H1 (cell line): ENCODE data around the gene GRAMD4. TPM values are rescaled to one million over a fixed set of nuclear protein-coding genes. Genes with fewer than 3 reads are reported as not detected.

Experiments
- CTCF ChIA-PET: fragments of 300-600 bp; sonication (Branson Sonifier 250); formaldehyde crosslinking; loops from one replicate; lab custom pipeline; 2021; ENCODE audit not compliant: partially characterized antibody; lab: Charles Lee
- POLR2A ChIA-PET: fragments of 300-600 bp; sonication (Branson Sonifier 250); formaldehyde crosslinking; loops from one replicate; lab custom pipeline; 2021; ENCODE audit warnings: inconsistent platforms; ENCODE audit not compliant: partially characterized antibody; lab: Charles Lee
- DNase-seq, 2 experiments: peaks; one replicate each; pipeline versions ENCODE4 v3.0.0 to v3.0.0-alpha.2; 2010 to 2022; ENCODE audit warnings: low spot score in 2 of 2, low read depth in 1 of 2, mixed read lengths in 1 of 2
- FAIRE-seq: peaks from 2 replicates; lab custom pipeline; 2011; peaks lifted over from hg19 to GRCh38; lab: Jason Lieb, UNC
- H2AFZ ChIP-seq: 2 replicates; pipeline ENCODE4 v1.8.1; 2012; ENCODE audit warnings: low read length, inconsistent platforms
- H2AK5ac ChIP-seq: 2 replicates; pipeline ENCODE4 v1.6.1; 2013; ENCODE audit warnings: low read depth, low read length
- H2BK120ac ChIP-seq: replicated peaks from 2 replicates; pipeline ENCODE3; 2013; ENCODE audit warnings: low read depth, low read length, inconsistent platforms
- H2BK12ac ChIP-seq: 2 replicates; pipeline ENCODE4 v1.6.1; 2013; ENCODE audit warnings: low read depth, low read length
- H2BK15ac ChIP-seq: 2 replicates; pipeline ENCODE4 v1.6.1; 2013; ENCODE audit warnings: low read length
- H2BK20ac ChIP-seq: 2 replicates; pipeline ENCODE4 v1.6.1; 2013; ENCODE audit warnings: low read length
- H2BK5ac ChIP-seq: 2 replicates; pipeline ENCODE4 v1.6.1; 2013; ENCODE audit warnings: low read depth, low read length
- H3K14ac ChIP-seq: 2 replicates; pipeline ENCODE4 v1.6.1; 2013; ENCODE audit warnings: inconsistent platforms; ENCODE audit not compliant: insufficient read length
- H3K18ac ChIP-seq: 2 replicates; pipeline ENCODE4 v1.6.1; 2013; ENCODE audit warnings: low read length; ENCODE audit errors: extremely low read depth
- H3K23ac ChIP-seq: 2 replicates; pipeline ENCODE4 v1.6.1; 2013; ENCODE audit warnings: inconsistent platforms; ENCODE audit not compliant: insufficient read length
- H3K23me2 ChIP-seq: 2 replicates; pipeline ENCODE4 v1.6.1; 2013; ENCODE audit warnings: low read depth, low read length
- H3K27ac ChIP-seq: 2 replicates; pipeline ENCODE4 v1.6.1; 2011; ENCODE audit warnings: low read depth, low read length, inconsistent platforms
- H3K27me3 ChIP-seq, 4 experiments: replicated peaks in 1 of 4; 1 replicate in 1 of 4; 2 replicates in 3 of 4; pipeline versions ENCODE4 v1.6.1 to v1.8.1; 2011 to 2013; ENCODE audit warnings: low read length in 3 of 4, mild to moderate bottlenecking in 3 of 4, inconsistent platforms in 2 of 4, mixed read lengths in 2 of 4, moderate library complexity in 1 of 4; ENCODE audit not compliant: control insufficient read depth in 3 of 4, insufficient read depth in 3 of 4; ENCODE audit errors: extremely low read depth in 1 of 4
- H3K36me3 ChIP-seq, 4 experiments: 2 replicates each; pipeline versions ENCODE4 v1.6.1 to v1.8.1; 2011 to 2013; ENCODE audit warnings: mild to moderate bottlenecking in 4 of 4, low read length in 3 of 4, moderate library complexity in 2 of 4, control low read depth in 1 of 4, inconsistent platforms in 1 of 4; ENCODE audit not compliant: insufficient read depth in 4 of 4, control insufficient read depth in 2 of 4
- H3K4ac ChIP-seq: replicated peaks from 2 replicates; pipeline ENCODE3; 2013; ENCODE audit warnings: low read length, low read depth, mixed read lengths, inconsistent platforms; ENCODE audit not compliant: insufficient read length
- H3K4me1 ChIP-seq, 4 experiments: replicated peaks in 1 of 4; 1 replicate in 1 of 4; 2 replicates in 3 of 4; pipeline versions ENCODE4 v1.6.1 to v1.8.1; 2011 to 2013; ENCODE audit warnings: low read length in 3 of 4, inconsistent platforms in 2 of 4, mixed read lengths in 1 of 4; ENCODE audit not compliant: insufficient read depth in 4 of 4, control insufficient read depth in 3 of 4
- H3K4me2 ChIP-seq, 2 experiments: 2 replicates each; pipeline versions ENCODE4 v1.6.1 to v1.8.1; 2011 to 2013; ENCODE audit warnings: low read depth in 2 of 2, low read length in 2 of 2, control low read depth in 1 of 2, inconsistent platforms in 1 of 2, mild to moderate bottlenecking in 1 of 2; ENCODE audit not compliant: insufficient read depth in 1 of 2
- H3K4me3 ChIP-seq, 4 experiments: fragments of 200-600, 300-600 bp in 1 of 4; sonication (generic), shearing (Covaris generic), sonication (Bioruptor Twin) in 1 of 4; 2 replicates each; pipeline versions ENCODE4 v1.5.1 to v1.8.1; 2011 to 2016; ENCODE audit warnings: low read length in 4 of 4, low read depth in 3 of 4, control low read depth in 2 of 4, inconsistent platforms in 2 of 4, mild to moderate bottlenecking in 2 of 4, mixed read lengths in 1 of 4, moderate library complexity in 1 of 4; ENCODE audit not compliant: insufficient read depth in 2 of 4; ENCODE audit errors: extremely low read depth in 1 of 4
- H3K56ac ChIP-seq: replicated peaks from 2 replicates; pipeline ENCODE3; 2013; ENCODE audit warnings: low read depth, mild to moderate bottlenecking, mixed read lengths, low read length, inconsistent platforms; ENCODE audit not compliant: insufficient read length
- H3K79me1 ChIP-seq: 2 replicates; pipeline ENCODE4 v1.6.1; 2013; ENCODE audit warnings: low read depth, low read length, control low read depth
- H3K79me2 ChIP-seq, 2 experiments: 2 replicates each; pipeline versions ENCODE4 v1.6.1 to v1.8.1; 2012 to 2013; ENCODE audit warnings: low read length in 2 of 2, mild to moderate bottlenecking in 2 of 2, inconsistent platforms in 1 of 2; ENCODE audit not compliant: insufficient read depth in 2 of 2, control insufficient read depth in 1 of 2
- H3K9ac ChIP-seq, 4 experiments: replicated peaks in 1 of 4; 1 replicate in 1 of 4; 2 replicates in 3 of 4; pipeline versions ENCODE4 v1.6.1 to v1.8.1; 2011 to 2013; ENCODE audit warnings: low read depth in 3 of 4, low read length in 3 of 4, control low read depth in 2 of 4, mild to moderate bottlenecking in 2 of 4, moderate library complexity in 2 of 4, inconsistent platforms in 1 of 4; ENCODE audit errors: extremely low read depth in 1 of 4
- H3K9me3 ChIP-seq, 2 experiments: 2 replicates each; pipeline versions ENCODE4 v1.6.1 to v1.8.1; 2012 to 2013; ENCODE audit warnings: mild to moderate bottlenecking in 2 of 2, moderate library complexity in 2 of 2, control low read depth in 1 of 2, inconsistent platforms in 1 of 2, low read depth in 1 of 2, low read length in 1 of 2, mixed read lengths in 1 of 2; ENCODE audit not compliant: insufficient read depth in 2 of 2
- H4K20me1 ChIP-seq, 2 experiments: replicated peaks in 1 of 2; 2 replicates each; pipeline versions ENCODE3 to v1.8.1; 2011 to 2013; ENCODE audit warnings: inconsistent platforms in 2 of 2, low read length in 2 of 2, mild to moderate bottlenecking in 1 of 2; ENCODE audit not compliant: insufficient read depth in 2 of 2, control insufficient read depth in 1 of 2
- H4K5ac ChIP-seq: 2 replicates; pipeline ENCODE4 v1.6.1; 2013; ENCODE audit warnings: low read length, low read depth, mixed read lengths, inconsistent platforms; ENCODE audit not compliant: insufficient read length
- H4K8ac ChIP-seq: 2 replicates; pipeline ENCODE4 v1.8.0; 2013; ENCODE audit warnings: mild to moderate bottlenecking, moderate library complexity, low read length, inconsistent platforms; ENCODE audit not compliant: insufficient read depth; ENCODE audit errors: extremely low read depth
- H4K91ac ChIP-seq: replicated peaks from 2 replicates; pipeline ENCODE3; 2013; ENCODE audit warnings: low read length, mixed read lengths, inconsistent platforms; ENCODE audit not compliant: insufficient read length
- BACH1 ChIP-seq: IDR thresholded peaks from 2 replicates; pipeline ENCODE4 v1.6.1; 2012; ENCODE audit warnings: low read length, improper control_type of control experiment
- BCL11A ChIP-seq, 2 experiments: IDR thresholded peaks; one replicate each; pipeline ENCODE4 v1.6.1; 2011; ENCODE audit warnings: low read depth in 2 of 2, low read length in 2 of 2, mild to moderate bottlenecking in 2 of 2
- GABPA ChIP-seq: IDR thresholded peaks from 2 replicates; pipeline ENCODE4 v1.6.1; 2011; ENCODE audit warnings: mild to moderate bottlenecking, low read length, moderate library complexity, borderline replicate concordance; ENCODE audit not compliant: insufficient read depth
- GTF2F1 ChIP-seq: IDR thresholded peaks from 2 replicates; pipeline ENCODE4 v1.6.1; 2012; ENCODE audit warnings: low read depth, low read length, improper control_type of control experiment, borderline replicate concordance
- JUND ChIP-seq: IDR thresholded peaks from 2 replicates; pipeline ENCODE4 v1.6.1; 2011; ENCODE audit warnings: mild to moderate bottlenecking, improper control_type of control experiment, low read length
- KDM1A ChIP-seq: fragments of 200-600, 300-600 bp; sonication (generic); IDR thresholded peaks from 2 replicates; pipeline ENCODE4 v1.7.1; 2016; ENCODE audit warnings: mild to moderate bottlenecking, low read length, borderline replicate concordance
- NRF1 ChIP-seq: IDR thresholded peaks from 2 replicates; pipeline ENCODE4 v1.6.1; 2011; ENCODE audit warnings: mild to moderate bottlenecking, low read depth, low read length, improper control_type of control experiment
- PHF8 ChIP-seq: fragments of 200-600 bp; sonication (generic); conservative IDR thresholded peaks from 2 replicates; pipeline ENCODE4 v1.7.1; 2012; ENCODE audit warnings: low read depth, mild to moderate bottlenecking, inconsistent platforms, low read length, moderate library complexity
- POLR2AphosphoS5 ChIP-seq: IDR thresholded peaks from 2 replicates; pipeline ENCODE4 v1.6.1; 2011; ENCODE audit warnings: low read depth, low read length
- RAD21 ChIP-seq, 2 experiments: IDR thresholded peaks in 1 of 2; conservative IDR thresholded peaks in 1 of 2; 2 replicates each; pipeline ENCODE4 v1.6.1; 2011; ENCODE audit warnings: low read depth in 2 of 2, low read length in 2 of 2, improper control_type of control experiment in 1 of 2, inconsistent platforms in 1 of 2, mild to moderate bottlenecking in 1 of 2, moderate library complexity in 1 of 2
- SP1 ChIP-seq: IDR thresholded peaks from 2 replicates; pipeline ENCODE4 v1.6.1; 2011; ENCODE audit warnings: low read depth, low read length
- SP2 ChIP-seq: IDR thresholded peaks from 2 replicates; pipeline ENCODE4 v1.6.1; 2012; ENCODE audit warnings: mild to moderate bottlenecking, low read length, inconsistent platforms
- TAF7 ChIP-seq: optimal IDR thresholded peaks from 2 replicates; pipeline ENCODE3; 2011; ENCODE audit warnings: low read depth, mild to moderate bottlenecking, inconsistent platforms, low read length, moderate library complexity, borderline replicate concordance
- TCF12 ChIP-seq: IDR thresholded peaks from 2 replicates; pipeline ENCODE4 v1.6.1; 2011; ENCODE audit warnings: low read depth, mild to moderate bottlenecking, low read length
- TEAD4 ChIP-seq: IDR thresholded peaks from 2 replicates; pipeline ENCODE4 v1.6.1; 2012; ENCODE audit warnings: low read depth, low read length, inconsistent platforms, mixed read lengths
- YY1 ChIP-seq: IDR thresholded peaks from 2 replicates; pipeline ENCODE4 v1.6.1; 2011; ENCODE audit warnings: low read depth, mild to moderate bottlenecking, low read length
- WGBS, 2 experiments: shearing (Covaris generic) in 1 of 2; methylation state at CpG; one replicate each; pipeline versions ENCODE4 v1.1.6 to v1.1.7; 2013 to 2015; ENCODE audit warnings: low lambda C conversion rate in 2 of 2, mixed read lengths in 2 of 2, inconsistent platforms in 1 of 2, low coverage in 1 of 2, missing lambda C conversion rate in 1 of 2; ENCODE audit not compliant: insufficient replicate concordance in 2 of 2, insufficient coverage in 1 of 2, insufficient read length in 1 of 2; ENCODE audit errors: extremely low coverage in 1 of 2, missing lambda C conversion rate in 1 of 2; 5-methylcytosine and 5-hydroxymethylcytosine counted together
- polyA plus RNA-seq, 7 experiments: library from polyadenylated mRNA; depleted of rRNA in 3 of 7; stranded (reverse) in 5 of 7; unstranded in 2 of 7; fragments of >200 nt in 5 of 7; fragments of 200-250 nt in 2 of 7; gene quantifications; 1 replicate in 5 of 7; 2 replicates in 1 of 7; 4 replicates in 1 of 7; pipeline versions ENCODE4 v1.2.1 to v1.2.3, GENCODE V29; 2011 to 2013; ENCODE audit warnings: missing spikeins in 2 of 7, mixed read lengths in 2 of 7
- total RNA-seq: library from RNA; stranded (reverse); fragmentation: NEBNext Ultra II Directional; extraction: Animal tissue kit (Norgen Biotek cat#: 25700); gene quantifications from 2 replicates; pipeline ENCODE4 v1.2.1, GENCODE V29; 2021

The GRAMD4 gene
- total and polyA plus RNA-seq, 2 of the 8 experiments (the other 6 are each of a cell fraction or from before 2014, with no cell fraction given) = 7.9 to 25.6 TPM

DNA sequence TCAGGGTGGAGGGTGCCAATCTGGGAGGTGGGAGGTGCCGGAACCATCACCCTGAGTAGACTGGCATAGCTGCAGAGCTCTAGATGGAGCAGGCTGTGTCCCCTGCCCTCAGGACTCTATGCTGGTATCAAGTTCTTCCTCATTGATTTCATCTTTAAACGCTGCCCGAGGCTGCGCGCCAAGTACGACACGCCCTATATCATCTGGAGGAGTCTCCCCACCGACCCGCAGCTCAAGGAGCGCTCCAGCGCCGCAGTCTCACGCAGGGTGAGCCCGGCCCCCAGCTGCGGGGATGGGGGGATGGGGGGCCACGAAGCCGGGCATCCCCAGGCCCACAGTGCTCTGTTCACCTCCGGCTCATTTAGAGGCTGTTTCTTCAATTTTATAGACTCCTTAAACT lies 52.5 kb downstream of the GRAMD4 start:
- no peaks in the 10 kb centered on the region for H3K23me2 ChIP-seq
- no peaks in the 10 kb centered on the region for H3K79me1 ChIP-seq
- H3K9me3 ChIP-seq = no peaks in the 10 kb centered on the region
- H3K79me2 ChIP-seq = no peaks in the 10 kb centered on the region
- no peak overlapping the region for H2BK120ac ChIP-seq
- no peaks in the 10 kb centered on the region for H3K27me3 ChIP-seq
- no peak overlapping the region for H3K4ac ChIP-seq
- no peak overlapping the region for H3K4me2 ChIP-seq
- no peak overlapping the region for H2AFZ ChIP-seq
- H3K36me3 ChIP-seq = no peaks in the 10 kb centered on the region; a peak in 1 of 8 replicates
- no peak overlapping the region for H4K8ac ChIP-seq
- 97% methylated on average over 18 of the region's 18 CpGs; no CpG with 5 or more reads in 1 of the 2 experiments for WGBS, 2 experiments
- no peak overlapping the region for H2BK20ac ChIP-seq
- H2BK15ac ChIP-seq = no peak overlapping the region
- no peak overlapping the region for H2BK12ac ChIP-seq
- no peak overlapping the region for H3K18ac ChIP-seq
- POLR2A ChIA-PET = no interaction called here
- CTCF ChIA-PET = interaction anchor here (0.8 to 4.8 kb wide), 4 partner anchors 9 to 109 kb away, joined by 3 to 25 read pairs (median 8); no protein-coding TSS in a partner anchor
- no peak overlapping the region for H3K14ac ChIP-seq
- H3K56ac ChIP-seq = no peak overlapping the region
- H3K9ac ChIP-seq = no peak overlapping the region
- no peak overlapping the region for H3K23ac ChIP-seq
- H4K20me1 ChIP-seq = peaks cover 2 to 3% of the 10 kb centered on the region in 2 experiments
- no peak overlapping the region for H3K4me3 ChIP-seq
- DNase-seq = no peak
- H2BK5ac ChIP-seq = no peak overlapping the region
- no peak overlapping the region for H4K5ac ChIP-seq
- no peak overlapping the region for H2AK5ac ChIP-seq
- no peak for FAIRE-seq
- no peaks in the 10 kb centered on the region for H3K4me1 ChIP-seq
- no peak overlapping the region for H4K91ac ChIP-seq
- H3K27ac ChIP-seq = no peak overlapping the region
- no peak for TF ChIP-seq BACH1
- no peak for TF ChIP-seq POLR2AphosphoS5
- TF ChIP-seq TEAD4 = no peak
- TF ChIP-seq KDM1A = no peak
- TF ChIP-seq GTF2F1 = no peak
- no peak for TF ChIP-seq PHF8
- no peak for TF ChIP-seq JUND
- TF ChIP-seq SP1 = no peak
- no peak for TF ChIP-seq GABPA
- TF ChIP-seq NRF1 = no peak
- TF ChIP-seq BCL11A (IDR thresholded peaks at IDR 0.05; ENCODE audit: low read depth in 2 of 2, low read length in 2 of 2) = no peak
- no peak for TF ChIP-seq TCF12
- TF ChIP-seq SP2 = no peak
- TF ChIP-seq TAF7 = no peak
- no peak for TF ChIP-seq YY1
- no peak for TF ChIP-seq RAD21 (IDR thresholded peaks at IDR 0.05 in 1 of 2, conservative IDR thresholded peaks at IDR 0.05 in 1 of 2; ENCODE audit: low read depth in 2 of 2, low read length in 2 of 2)
